ENCODE measurements around the gene FBLN5. TPM values are rescaled to one million over a fixed set of nuclear protein-coding genes. Genes with fewer than 3 reads are reported as not detected.

Gene FBLN5
- total and polyA plus RNA-seq, 4 donors, result 3.9 to 21.8 (median 14.8) TPM

GRCh38 chr14:91902336-91902735 is 45.2 kb downstream of the FBLN5 start (continued):
- TF ChIP-seq, protein P1, sequence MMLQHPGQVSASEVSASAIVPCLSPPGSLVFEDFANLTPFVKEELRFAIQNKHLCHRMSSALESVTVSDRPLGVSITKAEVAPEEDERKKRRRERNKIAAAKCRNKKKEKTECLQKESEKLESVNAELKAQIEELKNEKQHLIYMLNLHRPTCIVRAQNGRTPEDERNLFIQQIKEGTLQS (IDR thresholded peaks at IDR 0.05), result no peak
- TF ChIP-seq FOXA2 (IDR thresholded peaks at IDR 0.05) (no peak), GABPA (IDR thresholded peaks at IDR 0.05 in 1 of 2, conservative IDR thresholded peaks at IDR 0.05 in 1 of 2) (no peak), FOXA1 (IDR thresholded peaks at IDR 0.05) (no peak), CTCF (IDR thresholded peaks at IDR 0.05; ENCODE audit: low read depth, low read length, missing input control) (no peak)

GRCh38 chr14:91901449-91902226 is 45.9 kb downstream of the FBLN5 start:
- no peak overlapping the region for H3K27ac ChIP-seq (ENCODE audit: low read depth in 1 of 2, low read length in 2 of 2)
- H3K36me3 ChIP-seq (ENCODE audit: control insufficient read depth in 4 of 4, insufficient read depth in 3 of 4, low read depth in 1 of 4, low read length in 3 of 4), result no peaks in the 10 kb centered on the region
- no peak overlapping the region for H3K9ac ChIP-seq (ENCODE audit: low read depth in 1 of 2, low read length in 2 of 2)
- no peak for TF ChIP-seq RXRA (IDR thresholded peaks at IDR 0.05)
- TF ChIP-seq FOXA2 (IDR thresholded peaks at IDR 0.05), result no peak
- TF ChIP-seq RAD21 (IDR thresholded peaks at IDR 0.05), result no peak
- no peak for TF ChIP-seq SP1 (IDR thresholded peaks at IDR 0.05)
- no peak for TF ChIP-seq YY1 (IDR thresholded peaks at IDR 0.05)
- no peak for TF ChIP-seq FOXA1 (IDR thresholded peaks at IDR 0.05)
- no peak for TF ChIP-seq HNF4A (conservative IDR thresholded peaks at IDR 0.05)
- TF ChIP-seq NR2F2 (IDR thresholded peaks at IDR 0.05), result peak; percentile 40
- no peaks in the 10 kb centered on the region for H3K27me3 ChIP-seq (ENCODE audit: control insufficient read depth in 4 of 4, insufficient read depth in 4 of 4, low read length in 3 of 4)
- 86% methylated on average over 9 of the region's 9 CpGs for WGBS
- no peak for DNase-seq (ENCODE audit: low spot score)
- H3K9me3 ChIP-seq (ENCODE audit: control insufficient read depth in 4 of 4, low read length in 3 of 4), result no peaks in the 10 kb centered on the region
- H3K4me1 ChIP-seq (ENCODE audit: control insufficient read depth in 4 of 4, insufficient read depth in 4 of 4, low read length in 3 of 4), result peaks cover 3 to 50% (median 42%) of the 10 kb centered on the region in 4 donors
- no peak overlapping the region for H3K4me3 ChIP-seq (ENCODE audit: low read depth in 1 of 3, low read length in 3 of 3)

DNA sequence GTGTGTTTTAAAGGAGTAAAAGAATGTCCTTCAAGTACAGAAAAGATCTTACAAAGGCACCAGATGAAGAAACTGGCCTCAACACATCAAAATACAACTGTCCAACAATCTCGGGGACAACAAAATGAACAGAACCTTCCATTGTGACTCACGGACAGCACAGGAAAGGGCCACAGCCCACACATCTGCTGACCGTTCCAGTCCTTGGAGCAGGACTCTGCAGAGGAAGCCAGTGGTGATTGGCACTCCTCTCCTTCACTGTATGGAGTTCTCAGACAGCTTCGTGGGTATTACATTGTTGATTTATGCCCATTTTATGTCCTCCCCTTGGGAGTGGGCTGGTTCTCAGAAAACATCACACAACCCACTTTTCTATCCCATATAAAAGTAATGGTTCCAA is 47.7 kb downstream of the FBLN5 start:
- Histone ChIP-seq H3K4me1 (ENCODE audit: control insufficient read depth in 4 of 4, insufficient read depth in 4 of 4, low read length in 3 of 4) (peaks cover 3 to 35% (median 26%) of the 10 kb centered on the region in 4 donors), H3K27me3 (ENCODE audit: control insufficient read depth in 4 of 4, insufficient read depth in 4 of 4, low read length in 3 of 4) (no peaks in the 10 kb centered on the region), H3K36me3 (ENCODE audit: control insufficient read depth in 4 of 4, insufficient read depth in 3 of 4, low read depth in 1 of 4, low read length in 3 of 4) (no peaks in the 10 kb centered on the region), H3K9ac (ENCODE audit: low read depth in 1 of 2, low read length in 2 of 2) (no peak overlapping the region), H3K27ac (ENCODE audit: low read depth in 1 of 2, low read length in 2 of 2) (no peak overlapping the region), H3K4me3 (ENCODE audit: low read depth in 1 of 3, low read length in 3 of 3) (no peak overlapping the region), H3K9me3 (ENCODE audit: control insufficient read depth in 4 of 4, low read length in 3 of 4) (no peaks in the 10 kb centered on the region)
- 82% methylated on average over 4 of the region's 4 CpGs for WGBS
- DNase-seq (ENCODE audit: low spot score), result no peak
- TF ChIP-seq GABPA (IDR thresholded peaks at IDR 0.05 in 1 of 2, conservative IDR thresholded peaks at IDR 0.05 in 1 of 2) (no peak), FOXA2 (IDR thresholded peaks at IDR 0.05) (no peak), REST (IDR thresholded peaks at IDR 0.05) (no peak), TAF1 (conservative IDR thresholded peaks at IDR 0.05) (no peak), RAD21 (IDR thresholded peaks at IDR 0.05) (no peak), NR2F2 (IDR thresholded peaks at IDR 0.05) (no peak), HNF4A (conservative IDR thresholded peaks at IDR 0.05) (no peak), YY1 (IDR thresholded peaks at IDR 0.05) (no peak), JUND (IDR thresholded peaks at IDR 0.05) (no peak)

Data from liver (tissue), 9 donors.